Testis (tissue), 2 donors: Measurements from ENCODE around the gene CXCR6.

Source experiments
- CTCF ChIP-seq, 3 experiments: fragments of 450-650 bp in 2 of 3; fragments of 200-600 bp in 1 of 3; sonication (generic) in 1 of 3; IDR thresholded peaks; one replicate each; pipeline ENCODE4 v1.5.1; 2016 to 2019; ENCODE audit warnings: antibody characterized with exemption in 3 of 3, mild to moderate bottlenecking in 2 of 3, moderate library complexity in 1 of 3
- POLR2A ChIP-seq: fragments of 450-650 bp; IDR thresholded peaks from one replicate; pipeline ENCODE4 v1.6.1; 2017; ENCODE audit warnings: antibody characterized with exemption, mild to moderate bottlenecking, moderate library complexity

DNA sequence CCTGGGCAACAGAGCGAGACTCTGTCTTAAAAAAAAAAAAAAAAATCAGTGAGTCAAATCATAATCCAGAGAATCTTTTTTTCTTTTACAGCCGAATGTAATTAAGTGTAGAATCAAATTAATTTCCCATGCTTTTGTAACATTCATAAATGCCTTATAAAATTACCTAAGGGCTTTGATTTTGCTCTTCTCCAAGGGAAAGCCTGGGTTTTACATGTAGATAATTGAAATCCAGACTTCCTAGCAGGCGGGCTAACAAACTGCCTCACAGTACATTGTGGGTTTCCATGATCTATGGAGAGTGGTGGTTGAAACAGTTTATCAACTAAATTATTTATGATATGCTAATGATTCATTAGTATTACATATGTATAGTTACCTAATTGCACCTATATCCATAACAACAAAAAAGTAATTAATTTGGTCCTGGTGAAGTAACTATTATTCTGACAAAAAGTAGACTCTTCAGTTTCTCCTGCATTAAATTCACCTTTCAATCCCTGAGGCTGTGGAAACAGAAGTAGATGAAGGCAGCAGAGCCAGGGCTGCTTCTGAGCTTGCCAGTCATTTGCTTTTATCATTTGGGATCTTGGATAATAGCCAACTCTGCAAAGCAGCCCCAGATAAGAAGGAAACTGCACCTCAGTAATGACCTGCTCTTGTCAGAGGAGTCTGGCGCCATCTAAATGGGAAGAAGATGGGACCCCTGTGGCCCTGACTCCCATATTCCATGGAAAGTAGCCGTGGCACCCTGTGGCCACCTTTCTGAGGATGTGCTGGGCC, 47.4 kb upstream of the CXCR6 start:
- no peak for TF ChIP-seq CTCF (IDR thresholded peaks at IDR 0.05)
- no peak for TF ChIP-seq POLR2A
